ENCODE measurements around the gene TDRD7.

TDRD7 gene

GRCh38 chr9:97506787-97507186, 94.9 kb downstream of the TDRD7 start:
- DNase-seq (no peak), ATAC-seq (no peak)

DNA sequence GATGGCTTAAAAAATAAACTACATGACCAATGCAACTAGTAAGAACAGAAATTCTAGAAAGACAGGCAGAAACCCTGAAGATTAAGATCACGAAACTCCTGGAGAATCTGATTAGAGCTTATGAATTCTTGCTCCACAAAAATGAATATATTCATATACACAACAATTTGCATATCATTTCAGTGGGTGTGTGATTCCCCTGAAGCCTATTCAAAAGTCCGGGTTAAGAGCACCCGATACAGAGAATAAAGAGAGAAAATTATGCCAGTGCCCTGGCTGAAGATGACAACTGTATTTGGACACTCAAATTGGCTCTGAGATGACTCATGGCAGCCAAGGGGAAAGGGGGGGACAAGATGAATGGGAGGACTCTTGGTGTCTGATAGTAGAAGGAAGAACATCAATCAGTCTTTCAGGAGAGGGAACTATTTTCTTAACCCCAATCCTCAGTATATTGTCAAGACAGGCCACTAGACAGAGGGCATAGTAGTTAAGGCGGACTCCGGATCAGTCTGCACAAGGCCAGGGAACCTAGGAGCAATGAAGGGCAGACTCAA, 95.6 kb downstream of the TDRD7 start:
- ATAC-seq, result no peak
- DNase-seq, result no peak

GRCh38 chr9:97508852-97509251, 97.0 kb downstream of the TDRD7 start:
- DNase-seq (no peak), ATAC-seq (no peak)

- DNase-seq, result no peak
Observed at GRCh38 chr9:97510797-97511654, 99.1 kb downstream of the TDRD7 start.

GRCh38 chr9:97511655-97512427, 99.9 kb downstream of the TDRD7 start:
- ATAC-seq, result no peak
- DNase-seq, result no peak

More at GRCh38 chr9:97510797-97511654, 99.1 kb downstream of the TDRD7 start:
- peak; percentile 37 for ATAC-seq

DNA sequence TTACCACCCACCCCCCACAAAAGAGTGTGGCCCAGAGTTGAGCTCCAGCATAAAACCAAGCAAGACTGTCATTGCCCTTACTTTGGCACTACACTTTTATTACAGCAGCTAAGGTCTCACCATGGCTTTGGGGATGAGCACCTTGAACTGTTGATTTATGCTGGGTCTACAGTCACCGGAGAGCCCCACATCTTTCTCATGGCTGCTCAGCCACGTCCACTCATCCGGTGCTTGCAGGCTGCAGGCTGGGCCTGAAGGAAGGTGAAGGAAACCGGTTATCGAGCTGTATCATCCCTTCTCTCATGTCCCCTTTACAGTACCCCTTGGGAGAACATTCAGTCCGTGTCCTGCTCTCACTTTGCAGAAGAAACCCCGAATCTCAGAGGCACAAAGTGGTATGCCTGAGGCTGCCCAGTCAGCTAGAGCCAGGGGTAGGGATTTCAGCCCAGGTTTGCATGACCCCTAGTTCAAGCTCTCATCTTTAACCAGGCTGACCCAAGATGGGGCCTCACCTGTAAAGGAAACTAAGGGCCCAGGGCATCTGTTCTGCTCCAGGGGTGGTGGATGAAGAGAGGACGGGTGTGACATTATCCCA, 101.2 kb downstream of the TDRD7 start:
- no peak for ATAC-seq
- DNase-seq, result no peak

DNA sequence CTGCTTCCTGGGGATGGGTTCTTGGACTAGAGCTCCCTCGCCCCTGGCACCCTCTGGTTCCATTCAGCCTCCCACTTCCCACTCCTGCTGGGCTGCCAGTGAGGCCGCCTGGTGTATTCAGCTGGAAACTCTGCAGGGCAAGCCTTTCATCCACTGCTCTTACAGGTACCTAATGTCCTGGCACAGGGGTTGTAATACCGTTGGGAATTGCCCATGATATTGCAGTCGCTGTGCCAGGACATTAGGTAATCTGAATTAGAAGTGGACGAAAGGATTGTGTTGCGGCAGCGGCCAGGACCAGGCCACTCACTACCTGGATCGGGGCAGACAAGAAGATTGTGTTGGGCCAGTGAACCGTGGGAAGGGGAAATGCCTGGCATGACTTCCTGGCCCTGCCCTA, 102.6 kb downstream of the TDRD7 start:
- DNase-seq, result no peak
- no peak for ATAC-seq

DNA sequence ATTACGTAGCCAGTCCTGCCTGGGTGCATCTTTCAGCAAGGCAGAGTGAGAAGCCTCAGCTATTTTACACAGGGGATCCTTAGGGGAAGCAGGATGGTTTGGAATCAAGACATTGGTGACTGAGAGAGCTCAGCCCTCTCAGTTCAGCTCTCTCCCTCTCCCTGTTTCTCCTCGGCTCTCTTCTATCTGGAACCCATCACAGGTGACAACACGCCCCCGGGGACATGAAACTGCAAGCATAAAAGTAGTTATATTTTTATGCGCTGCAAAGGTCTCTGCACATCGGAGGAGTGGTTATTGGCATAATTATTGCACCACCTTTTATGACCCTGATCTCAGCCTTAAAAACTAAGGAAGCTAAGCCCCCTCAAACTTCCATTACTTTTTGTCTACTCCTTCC, 103.8 kb downstream of the TDRD7 start:
- no peak for ATAC-seq
- DNase-seq, result no peak

DNA sequence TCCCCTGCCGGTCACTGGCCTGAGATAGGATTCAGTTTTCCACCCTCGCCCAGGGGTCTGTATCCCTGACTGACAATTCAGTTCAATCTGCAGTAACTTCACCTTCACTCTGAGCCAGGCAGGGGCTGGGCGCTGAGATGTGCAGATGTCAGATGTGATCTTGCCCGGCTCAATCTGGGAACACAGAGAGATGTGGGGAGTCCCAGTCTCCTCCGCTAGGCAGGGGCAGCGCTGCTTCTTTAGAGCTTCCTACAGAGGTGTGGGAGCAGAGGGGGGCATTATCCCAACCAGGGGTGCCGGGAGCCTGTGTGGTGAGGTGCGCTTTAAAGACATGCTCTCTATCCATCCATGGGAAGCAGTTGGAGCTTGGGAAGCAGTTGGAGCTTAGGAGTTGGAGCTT, 104.2 kb downstream of the TDRD7 start:
- ATAC-seq (no peak), DNase-seq (no peak)

- ATAC-seq (no peak), DNase-seq (no peak)
Observed at GRCh38 chr9:97517331-97518089, 105.6 kb downstream of the TDRD7 start.

- DNase-seq (no peak), ATAC-seq (no peak)
Observed at GRCh38 chr9:97518166-97518908, 106.4 kb downstream of the TDRD7 start.

DNA sequence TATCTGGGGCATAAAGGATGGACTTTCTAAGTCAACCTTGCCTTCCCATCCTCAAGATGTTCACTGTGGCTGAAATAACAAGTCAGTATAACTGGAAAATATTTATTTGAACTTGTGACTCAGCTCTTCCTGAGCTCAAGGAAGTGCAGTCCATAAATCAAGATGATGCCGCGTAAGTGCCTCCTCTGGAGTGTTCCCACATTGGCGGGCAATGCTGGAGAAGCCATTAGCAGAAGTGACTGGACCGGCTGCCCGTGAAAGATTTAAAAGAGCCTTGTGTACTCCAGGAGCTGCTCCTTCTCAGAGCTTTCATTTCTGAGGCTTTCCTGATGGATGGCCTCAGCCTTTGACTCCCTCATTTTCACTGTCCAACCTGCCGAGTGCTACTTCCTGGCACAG, 107.0 kb downstream of the TDRD7 start:
- no peak for ATAC-seq
- DNase-seq, result no peak

DNA sequence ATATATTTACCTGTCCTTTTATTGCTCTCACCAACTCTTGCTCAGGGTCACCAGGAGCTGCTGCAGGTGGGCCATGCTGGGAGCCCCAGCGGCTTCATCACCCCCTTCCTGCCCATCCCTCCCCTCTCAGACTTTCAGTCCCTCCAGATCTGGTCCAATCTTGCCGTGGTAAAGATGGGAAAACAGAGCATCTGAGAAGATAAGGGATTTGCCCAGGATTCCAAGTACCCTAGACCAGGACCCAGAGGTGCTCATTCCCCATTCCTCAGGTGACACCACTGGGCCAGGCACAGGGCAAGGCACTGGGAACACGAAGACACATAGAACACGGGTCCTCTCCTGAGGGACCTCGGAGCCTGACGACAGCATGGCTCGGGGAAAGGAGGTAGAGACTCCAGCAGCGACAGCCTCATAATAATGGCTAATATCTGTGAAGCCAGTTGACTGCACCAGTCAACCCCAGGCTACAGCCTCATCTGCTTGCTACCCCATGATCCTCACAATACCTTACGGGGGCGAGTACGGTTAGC, 107.6 kb downstream of the TDRD7 start:
- ATAC-seq, result no peak
- DNase-seq, result no peak

- ATAC-seq (no peak), DNase-seq (no peak)
Observed at GRCh38 chr9:97521576-97522333, 109.9 kb downstream of the TDRD7 start.

GRCh38 chr9:97524424-97524823, 112.5 kb downstream of the TDRD7 start:
- no peak for DNase-seq
- ATAC-seq, result no peak

- ATAC-seq (no peak), DNase-seq (no peak)
Observed at GRCh38 chr9:97525451-97525850, 113.6 kb downstream of the TDRD7 start.

- no peak for ATAC-seq
Observed at GRCh38 chr9:97526895-97527575, 115.1 kb downstream of the TDRD7 start.

DNA sequence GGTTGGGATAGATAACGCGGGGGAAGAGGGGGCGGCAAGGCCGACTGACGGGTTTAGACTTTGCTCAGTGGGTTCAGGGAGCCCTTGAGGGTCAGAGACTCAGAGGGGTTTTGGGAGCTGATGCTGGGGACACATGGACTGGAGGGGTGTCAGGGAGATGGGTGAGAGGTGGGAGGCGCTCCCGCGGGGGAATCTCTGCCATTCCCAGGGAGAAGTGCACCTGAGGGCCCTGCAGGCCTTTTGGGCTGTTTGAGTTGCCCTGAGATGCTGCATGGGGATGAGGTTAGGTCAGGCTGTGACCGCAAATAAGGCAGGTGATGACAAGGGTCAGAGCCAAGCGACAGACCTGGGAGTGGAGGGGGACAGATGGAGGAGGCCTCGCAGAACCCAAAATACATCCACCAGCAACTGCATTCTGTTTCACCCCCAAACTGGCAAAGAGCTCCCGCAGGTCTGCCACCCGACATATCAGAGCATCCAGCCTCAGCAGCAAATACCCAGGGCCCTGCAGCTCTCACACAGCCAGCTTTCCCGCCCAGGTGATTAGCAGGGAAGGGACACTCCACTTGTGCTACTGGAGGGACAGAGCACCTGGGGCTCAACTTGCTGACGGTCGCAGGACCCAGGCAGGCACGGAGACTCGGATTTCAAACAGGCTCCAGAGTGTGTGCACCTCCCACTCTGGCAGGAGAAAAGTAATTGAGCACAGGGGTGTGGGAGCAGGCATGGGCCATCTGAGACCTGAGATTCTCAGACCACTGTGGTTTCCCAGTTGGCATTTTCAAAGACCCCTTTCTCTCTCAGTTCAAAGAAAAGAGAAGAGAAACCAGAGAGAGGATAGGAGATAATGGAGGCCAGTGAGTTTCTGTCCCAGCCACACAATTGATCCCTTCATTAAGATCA, 116.0 kb downstream of the TDRD7 start:
- ATAC-seq (no peak), DNase-seq (no peak)

More at GRCh38 chr9:97526895-97527575, 115.1 kb downstream of the TDRD7 start:
- DNase-seq, result no peak

All from stimulated activated naive CD8-positive, alpha-beta T cell treated with anti-CD3 and anti-CD28 coated beads, Interleukin-15, Interleukin-2, amounts not matched to agents 100 U/mL and 50 U/mL, for 24 hours (primary cell).